Breast epithelium (tissue), 4 donors: ENCODE results near the gene CDH4. TPM values are rescaled to one million over a fixed set of nuclear protein-coding genes. Genes with fewer than 3 reads are reported as not detected.

Source experiments
- DNase-seq, 2 donors: peaks; one replicate each; pipeline ENCODE4 v3.0.0-alpha.2; 2019; ENCODE audit warnings: low spot score in 2 of 2
- H3K27ac ChIP-seq, 2 donors: fragments of 200-600 bp; sonication (generic) in 1 of 2; one replicate each; pipeline ENCODE4 v1.5.1; 2016 to 2019; ENCODE audit warnings: mild to moderate bottlenecking in 1 of 2
- H3K27me3 ChIP-seq, 2 donors: fragments of 200-600 bp; sonication (generic) in 1 of 2; one replicate each; pipeline versions ENCODE4 v1.5.1 to v1.6.0; 2017 to 2019; ENCODE audit warnings: control low read depth in 1 of 2, mild to moderate bottlenecking in 1 of 2
- H3K36me3 ChIP-seq: fragments of 200-600 bp; one replicate; pipeline ENCODE4 v1.5.1; 2019
- H3K4me1 ChIP-seq, 2 donors: fragments of 200-600 bp; sonication (generic); one replicate each; pipeline ENCODE4 v1.5.1; 2016 to 2019; ENCODE audit warnings: control low read depth in 1 of 2
- H3K4me3 ChIP-seq, 3 donors: fragments of 200-600 bp; sonication (generic); 1 replicate in 2 of 3; 2 replicates in 1 of 3; pipeline ENCODE4 v1.5.1; 2016 to 2019; ENCODE audit warnings: mild to moderate bottlenecking in 3 of 3, moderate library complexity in 2 of 3
- H3K9me3 ChIP-seq, 2 donors: fragments of 200-600 bp; sonication (generic) in 1 of 2; one replicate each; pipeline ENCODE4 v1.5.1; 2016 to 2019; ENCODE audit warnings: control low read depth in 1 of 2
- CTCF ChIP-seq, 3 donors: fragments of 450-650 bp; IDR thresholded peaks; one replicate each; pipeline ENCODE4 v1.5.1; 2016 to 2017; ENCODE audit warnings: antibody characterized with exemption in 3 of 3, mild to moderate bottlenecking in 3 of 3, moderate library complexity in 3 of 3
- POLR2A ChIP-seq: fragments of 450-650 bp; IDR thresholded peaks from one replicate; pipeline ENCODE4 v1.6.1; 2016; ENCODE audit warnings: antibody characterized with exemption, mild to moderate bottlenecking, moderate library complexity
- POLR2AphosphoS5 ChIP-seq, 3 donors: sonication (generic); formaldehyde crosslinking; IDR thresholded peaks; one replicate each; pipeline ENCODE4 v1.6.1; 2017; ENCODE audit warnings: antibody characterized with exemption in 3 of 3
- intact Hi-C: fragments of 100-400 bp; cut with DNase I; formaldehyde crosslinking; loops from one replicate; pipeline ENCODE4 v1.15.1; 2023; ENCODE audit warnings: low total_unique reads
- total RNA-seq, 3 donors: library from RNA; depleted of rRNA; stranded (reverse); fragments of >200 nt; gene quantifications; one replicate each; pipeline ENCODE4 v1.1.0, GENCODE V29; 2016

Gene CDH4
- total RNA-seq, 3 donors from 2014 or later: under 0.01 TPM; not detected in 2

GRCh38 chr20:61901392-61902220 lies 649.5 kb downstream of the CDH4 start:
- no peak for DNase-seq
- H3K27me3 ChIP-seq: peaks cover 0 to 27% of the 10 kb centered on the region in 2 donors
- H3K4me1 ChIP-seq: no peaks in the 10 kb centered on the region
- no peak overlapping the region for H3K27ac ChIP-seq
- no peaks in the 10 kb centered on the region for H3K9me3 ChIP-seq
- H3K4me3 ChIP-seq: no peak overlapping the region
- intact Hi-C loops: no loop called here
- no peak for TF ChIP-seq CTCF (IDR thresholded peaks at IDR 0.05)
- TF ChIP-seq POLR2AphosphoS5 (IDR thresholded peaks at IDR 0.05): no peak
- no peak for TF ChIP-seq POLR2A
- no peaks in the 10 kb centered on the region for H3K36me3 ChIP-seq

- TF ChIP-seq POLR2AphosphoS5 (IDR thresholded peaks at IDR 0.05): no peak
- no peak for TF ChIP-seq POLR2A
- no peak for TF ChIP-seq CTCF (IDR thresholded peaks at IDR 0.05)
- Histone ChIP-seq H3K27ac (no peak overlapping the region), H3K4me3 (no peak overlapping the region), H3K4me1 (no peaks in the 10 kb centered on the region), H3K36me3 (no peaks in the 10 kb centered on the region), H3K9me3 (no peaks in the 10 kb centered on the region), H3K27me3 (peaks cover 0 to 27% of the 10 kb centered on the region in 2 donors)
- no peak for DNase-seq
- intact Hi-C loops: no loop called here
These were observed 650.3 kb downstream of the CDH4 start for GRCh38 chr20:61902221-61902869.

GRCh38 chr20:61903575-61904340 lies 651.7 kb downstream of the CDH4 start:
- Histone ChIP-seq H3K36me3 (no peaks in the 10 kb centered on the region), H3K9me3 (no peaks in the 10 kb centered on the region), H3K4me1 (no peaks in the 10 kb centered on the region), H3K27me3 (peaks cover 0 to 15% of the 10 kb centered on the region in 2 donors), H3K4me3 (no peak overlapping the region), H3K27ac (no peak overlapping the region)
- TF ChIP-seq CTCF (IDR thresholded peaks at IDR 0.05): no peak
- no peak for DNase-seq
- intact Hi-C loops: no loop called here

- H3K27me3 ChIP-seq: peaks cover 0 to 13% of the 10 kb centered on the region in 2 donors
- H3K27ac ChIP-seq: no peak overlapping the region
- H3K36me3 ChIP-seq: no peaks in the 10 kb centered on the region
- intact Hi-C loops: no loop called here
- no peaks in the 10 kb centered on the region for H3K9me3 ChIP-seq
- no peaks in the 10 kb centered on the region for H3K4me1 ChIP-seq
- H3K4me3 ChIP-seq: no peak overlapping the region
- no peak for DNase-seq
- TF ChIP-seq POLR2AphosphoS5 (IDR thresholded peaks at IDR 0.05): no peak
- no peak for TF ChIP-seq CTCF (IDR thresholded peaks at IDR 0.05)
- TF ChIP-seq POLR2A: no peak
These were observed 652.4 kb downstream of the CDH4 start for GRCh38 chr20:61904456-61904855.
